Sigmoid colon (tissue), 4 donors: ENCODE results near the gene RHOT1.

Source experiments
- CTCF ChIP-seq, 4 experiments: fragments of 450-650 bp in 3 of 4; fragments of 200-600 bp in 1 of 4; IDR thresholded peaks; one replicate each; pipeline ENCODE4 v1.5.1; 2016 to 2019; ENCODE audit warnings: antibody characterized with exemption in 4 of 4, mild to moderate bottlenecking in 3 of 4, moderate library complexity in 2 of 4
- EP300 ChIP-seq, 4 donors: sonication (generic); formaldehyde crosslinking; IDR thresholded peaks; one replicate each; pipeline ENCODE4 v1.6.1; 2017; ENCODE audit warnings: antibody characterized with exemption in 4 of 4

- no peak for TF ChIP-seq EP300 (IDR thresholded peaks at IDR 0.05)
- no peak for TF ChIP-seq CTCF (IDR thresholded peaks at IDR 0.05)
These were observed 29.9 kb upstream of the RHOT1 start for GRCh38 chr17:32112416-32112815.
